Gastroesophageal sphincter (tissue), 2 donors: ENCODE measurements around the gene LRRC37A.

Experiments
- EP300 ChIP-seq: sonication (generic); formaldehyde crosslinking; IDR thresholded peaks from one replicate; pipeline ENCODE4 v1.6.1; 2017; ENCODE audit warnings: antibody characterized with exemption, mild to moderate bottlenecking
- POLR2AphosphoS5 ChIP-seq: sonication (generic); formaldehyde crosslinking; IDR thresholded peaks from one replicate; pipeline ENCODE4 v1.6.1; 2017; ENCODE audit warnings: antibody characterized with exemption

DNA sequence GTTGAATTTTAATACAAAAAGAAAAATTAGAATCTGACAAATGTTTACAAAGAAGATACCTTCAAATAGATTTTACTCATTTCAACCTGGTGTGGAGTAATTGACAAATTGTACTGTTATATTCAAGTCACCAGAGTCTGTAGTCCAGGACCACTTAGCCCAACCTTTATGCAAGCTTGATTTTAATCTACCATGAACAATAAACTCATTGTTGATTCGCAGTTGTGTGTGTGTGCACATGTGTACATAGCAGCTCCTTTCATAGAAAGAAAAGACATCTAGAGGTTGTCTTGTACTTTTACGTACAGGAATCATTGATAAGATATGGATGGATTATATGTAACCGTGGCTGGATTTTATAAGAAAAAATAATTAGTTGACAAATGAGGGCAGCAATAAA lies 20.7 kb upstream of the LRRC37A start:
- TF ChIP-seq EP300 (no peak), POLR2AphosphoS5 (no peak)
